ENCODE results near the gene SLC22A4.

The SLC22A4 gene

GRCh38 chr5:132262882-132263547 is 31.2 kb upstream of the SLC22A4 start:
- no peak for DNase-seq (ENCODE audit: low read depth)

DNA sequence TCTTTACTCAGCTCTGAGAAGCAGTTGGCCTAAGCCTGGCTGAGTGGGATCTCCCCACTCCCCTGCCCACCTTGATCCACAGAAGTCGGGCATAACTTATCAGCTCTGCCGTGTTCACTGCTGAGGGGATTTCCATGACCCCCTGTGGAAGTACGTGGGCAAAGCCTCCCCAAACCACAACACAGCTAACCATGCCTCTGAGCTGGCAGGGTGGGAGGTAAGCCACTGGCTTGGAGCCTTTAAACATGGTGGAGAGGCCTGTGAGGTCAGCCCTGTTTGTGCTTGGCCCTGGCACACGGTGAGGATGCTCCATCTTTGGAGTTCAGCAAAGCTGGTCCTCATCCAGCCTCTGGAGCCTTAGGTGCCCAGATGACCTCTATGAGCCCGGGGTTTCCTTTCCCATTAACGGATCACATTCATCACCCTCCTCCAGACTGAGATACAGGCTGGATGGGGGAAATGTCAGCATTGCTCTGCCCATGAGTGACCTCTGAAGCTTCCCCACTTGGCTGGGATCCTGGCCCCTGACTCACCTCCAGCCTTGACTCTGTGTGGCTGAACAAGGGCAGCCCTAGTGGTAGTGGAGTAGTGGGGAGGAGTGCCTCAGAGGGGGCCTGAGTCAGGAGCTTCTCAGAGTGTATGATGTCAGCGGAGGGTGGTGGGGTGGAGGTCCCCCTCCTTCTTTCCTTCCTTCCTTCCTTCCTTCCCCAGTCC is 30.5 kb upstream of the SLC22A4 start:
- no peak for DNase-seq (ENCODE audit: low read depth)

GRCh38 chr5:132264546-132265335 is 29.5 kb upstream of the SLC22A4 start:
- DNase-seq (ENCODE audit: low read depth): no peak

DNA sequence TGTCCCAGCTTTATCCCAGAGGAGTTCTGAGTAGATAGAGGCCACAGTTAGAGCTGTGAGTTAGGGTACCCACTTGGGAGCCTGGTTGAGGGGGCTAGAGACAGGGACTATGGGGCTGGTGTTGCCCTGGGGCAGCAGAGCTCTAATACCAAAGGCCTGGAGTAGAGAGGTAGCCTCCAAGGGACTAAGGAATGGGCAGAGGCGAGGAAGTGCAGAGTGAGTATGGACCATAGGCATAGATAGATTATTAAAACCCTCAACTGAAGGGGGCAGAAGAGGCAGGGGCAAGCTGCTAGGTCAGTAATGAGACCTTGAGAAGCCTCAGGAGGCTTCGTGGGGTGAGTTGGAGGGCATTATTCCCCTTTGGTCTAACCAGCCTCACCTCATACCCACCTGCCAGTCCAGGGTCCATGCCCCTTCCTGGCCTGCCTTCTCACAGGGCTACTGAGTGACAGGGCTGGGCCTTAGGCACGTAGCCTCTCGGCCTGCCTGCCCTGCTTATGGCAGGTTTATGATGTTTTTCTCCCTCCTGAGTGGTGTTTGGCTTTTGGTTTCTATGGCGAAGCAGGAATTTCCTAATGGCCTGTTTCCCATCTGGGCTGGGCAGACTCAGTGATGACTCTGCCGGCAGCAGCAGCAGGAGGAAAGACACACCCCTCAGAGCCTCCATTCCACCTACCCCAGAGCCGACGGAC is 28.7 kb upstream of the SLC22A4 start:
- no peak for DNase-seq (ENCODE audit: low read depth)

GRCh38 chr5:132266031-132266835 is 28.0 kb upstream of the SLC22A4 start:
- no peak for DNase-seq (ENCODE audit: low read depth)

- no peak for DNase-seq (ENCODE audit: low read depth)
Measured at GRCh38 chr5:132266836-132267160, 27.4 kb upstream of the SLC22A4 start.

DNA sequence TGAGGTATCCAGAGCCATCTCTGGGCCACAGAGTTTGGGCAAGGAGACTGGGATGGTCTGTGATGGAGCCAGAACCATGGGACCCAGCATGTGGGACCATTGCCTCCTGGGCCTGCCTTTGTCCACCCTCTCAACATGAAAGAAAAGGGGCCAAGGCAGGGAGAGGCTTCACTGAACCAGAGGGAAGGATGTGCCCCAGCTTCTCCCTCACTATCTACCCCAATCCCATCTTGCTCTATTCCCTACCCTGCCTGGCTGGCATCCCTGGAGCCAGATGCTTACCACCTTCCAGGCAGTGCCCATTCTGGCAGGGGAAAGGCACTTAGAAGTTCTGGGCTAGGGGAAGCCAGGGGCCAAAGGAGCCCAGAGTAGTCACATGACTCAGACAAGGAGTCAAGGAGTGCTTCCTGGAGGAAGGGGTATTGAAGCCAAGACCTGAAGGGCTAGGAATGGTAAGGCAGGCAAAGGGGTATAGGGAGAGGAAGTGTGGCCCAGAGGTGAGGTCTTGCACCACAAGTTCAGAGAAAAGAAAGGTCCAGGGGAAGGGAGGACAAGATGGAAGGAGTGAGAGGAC is 26.9 kb upstream of the SLC22A4 start:
- DNase-seq (ENCODE audit: low read depth): no peak

GRCh38 chr5:132267931-132268768 is 26.0 kb upstream of the SLC22A4 start:
- DNase-seq (ENCODE audit: low read depth): no peak

DNA sequence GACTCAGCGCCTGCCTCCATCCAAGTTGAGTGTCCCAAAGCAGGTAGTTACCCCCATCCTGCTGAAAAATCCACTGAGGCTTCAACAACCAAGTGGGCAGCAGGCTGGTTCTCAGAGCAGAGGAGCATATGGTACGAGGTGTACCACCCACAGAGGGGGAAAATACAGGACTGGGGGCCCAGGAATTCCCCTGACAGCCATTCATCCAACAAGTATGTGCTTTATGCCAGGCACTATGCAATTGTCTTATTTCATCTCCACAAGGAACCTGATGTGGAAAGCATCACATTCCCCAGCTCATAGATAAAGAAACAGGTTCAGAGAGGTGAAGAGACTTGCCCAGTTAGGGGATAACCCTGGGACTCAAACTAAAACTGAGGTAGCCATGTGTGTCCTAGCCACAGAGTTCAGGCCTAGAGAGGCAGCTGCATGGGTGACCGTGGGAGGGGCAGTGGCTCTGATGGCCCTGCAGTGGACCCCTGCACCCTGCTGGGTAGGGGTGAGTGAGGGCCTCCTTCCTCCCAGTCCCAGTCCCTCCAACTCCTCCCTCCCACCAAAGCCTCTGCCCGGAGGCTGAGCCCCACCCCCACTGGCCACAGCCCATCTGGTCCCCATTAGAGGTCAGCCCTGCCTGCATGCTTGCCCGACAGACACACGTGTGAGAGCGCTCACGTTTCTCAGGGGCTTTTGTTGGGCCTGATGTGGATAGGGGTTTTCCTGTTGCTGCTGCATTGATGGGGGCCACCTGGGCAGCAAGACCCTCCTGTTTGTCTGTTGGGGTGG is 25.2 kb upstream of the SLC22A4 start:
- no peak for DNase-seq (ENCODE audit: low read depth)

DNA sequence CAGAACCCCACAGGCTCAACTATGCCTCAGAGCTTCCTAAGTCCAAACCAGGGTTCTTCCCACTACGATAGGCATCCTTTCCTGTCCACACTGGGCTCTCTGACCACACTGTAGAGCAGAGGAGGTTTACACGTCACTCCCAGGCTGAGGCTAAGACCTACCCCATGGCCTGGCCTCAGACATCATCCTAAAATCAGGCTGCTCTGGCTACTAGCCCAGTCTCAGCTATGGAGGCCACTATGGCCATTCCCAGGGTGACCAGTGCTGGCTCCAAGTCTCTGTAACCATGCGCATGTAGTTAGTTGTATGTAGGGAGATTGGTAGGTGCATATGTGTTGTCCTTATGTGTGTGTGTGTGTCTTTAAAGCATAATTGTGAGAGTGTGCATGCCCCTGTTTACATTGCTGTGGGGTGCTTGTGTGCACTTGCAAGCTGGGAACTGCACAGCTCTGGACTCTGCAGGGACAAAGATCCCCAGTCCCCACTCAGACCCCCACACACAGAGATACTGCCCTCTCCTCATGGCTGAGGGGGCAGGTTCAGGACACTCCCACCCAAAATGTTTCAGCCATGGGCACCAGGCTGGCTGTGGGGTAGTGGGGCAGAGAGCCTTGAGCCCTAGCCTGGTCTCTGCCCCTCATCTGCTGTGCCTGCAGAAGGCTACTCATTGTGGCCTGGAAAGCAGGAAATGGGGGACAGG is 24.4 kb upstream of the SLC22A4 start:
- no peak for DNase-seq (ENCODE audit: low read depth)

DNA sequence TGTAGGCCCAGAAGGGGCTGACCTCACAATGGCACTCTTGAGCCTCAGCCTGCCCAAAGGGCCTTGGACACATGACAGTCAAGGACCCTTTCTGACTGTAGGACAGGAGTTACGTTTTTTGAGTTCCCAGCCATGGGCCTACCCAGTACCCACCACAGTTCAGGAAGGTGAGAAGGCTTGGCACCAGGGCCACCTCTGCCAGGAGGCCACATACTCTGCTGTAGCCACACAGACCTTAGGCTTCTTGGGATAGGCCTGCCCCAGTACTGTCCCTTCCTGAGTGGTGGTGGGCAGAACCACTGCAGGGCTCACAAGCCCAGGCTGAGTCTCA is 23.9 kb upstream of the SLC22A4 start:
- DNase-seq (ENCODE audit: low read depth): no peak

GRCh38 chr5:132270706-132271105 is 23.5 kb upstream of the SLC22A4 start:
- DNase-seq (ENCODE audit: low read depth): no peak

DNA sequence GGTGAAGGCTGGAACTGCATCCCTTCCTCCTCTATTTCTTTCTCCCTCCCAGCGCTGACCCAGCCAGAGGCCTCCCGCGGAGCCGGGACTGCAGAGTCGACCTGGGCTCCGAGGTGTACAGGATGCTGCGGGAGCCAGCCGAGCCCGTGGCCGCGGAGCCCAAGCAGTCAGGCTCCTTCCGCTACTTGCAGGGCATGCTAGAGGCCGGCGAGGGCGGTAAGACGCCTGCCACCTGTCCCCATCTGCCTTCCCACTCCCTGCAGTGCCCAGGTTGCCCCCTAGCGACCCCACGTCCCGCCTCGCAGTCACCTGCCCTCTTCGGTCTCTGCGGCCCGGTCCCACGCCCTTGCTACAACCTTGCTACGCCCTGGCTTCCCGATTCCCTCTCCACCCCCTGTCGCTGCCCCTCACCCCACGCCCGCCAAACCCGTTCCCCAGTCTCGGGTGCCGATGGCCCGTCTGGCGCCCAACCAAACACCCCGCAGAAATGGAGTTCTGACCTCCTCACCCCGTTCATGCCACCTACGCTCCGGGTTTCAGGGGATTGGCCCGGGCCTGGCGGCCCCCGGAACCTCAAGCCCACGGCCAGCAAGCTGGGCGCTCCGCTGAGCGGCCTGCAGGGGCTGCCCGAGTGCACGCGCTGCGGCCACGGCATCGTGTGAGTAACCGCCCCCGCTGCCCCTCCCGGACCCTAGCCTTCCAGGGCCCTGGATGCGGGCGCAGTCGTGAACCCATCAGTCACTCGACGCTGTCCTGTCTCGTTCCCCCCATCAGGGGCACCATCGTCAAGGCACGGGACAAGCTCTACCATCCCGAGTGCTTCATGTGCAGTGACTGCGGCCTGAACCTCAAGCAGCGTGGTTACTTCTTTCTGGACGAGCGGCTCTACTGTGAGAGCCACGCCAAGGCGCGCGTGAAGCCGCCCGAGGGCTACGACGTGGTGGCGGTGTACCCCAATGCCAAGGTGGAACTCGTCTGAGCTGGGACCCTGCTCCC is 22.6 kb upstream of the SLC22A4 start:
- DNase-seq (ENCODE audit: low read depth): no peak

- peak; percentile 33 for DNase-seq (ENCODE audit: low read depth)
Measured at GRCh38 chr5:132272311-132273210, 21.6 kb upstream of the SLC22A4 start.

DNA sequence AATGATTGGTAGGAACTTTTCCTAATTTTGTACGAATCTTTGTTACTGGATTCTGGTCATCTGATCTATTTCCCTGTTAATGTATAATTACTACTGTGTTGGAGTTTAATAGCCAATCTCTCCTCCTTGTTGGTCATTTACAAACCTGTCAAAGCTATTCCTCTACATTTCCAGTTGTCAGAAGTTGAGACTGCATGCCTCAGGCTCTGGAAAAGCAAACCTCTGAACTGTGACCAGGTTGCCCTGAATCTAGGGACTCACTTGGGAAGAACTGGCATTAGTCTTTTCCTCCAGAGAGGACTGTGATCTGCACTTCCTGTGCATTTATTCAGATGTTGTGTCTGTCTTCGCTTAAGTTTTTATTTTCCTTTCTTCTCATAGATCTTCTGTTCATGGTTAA is 20.6 kb upstream of the SLC22A4 start:
- no peak for DNase-seq (ENCODE audit: low read depth)

DNA sequence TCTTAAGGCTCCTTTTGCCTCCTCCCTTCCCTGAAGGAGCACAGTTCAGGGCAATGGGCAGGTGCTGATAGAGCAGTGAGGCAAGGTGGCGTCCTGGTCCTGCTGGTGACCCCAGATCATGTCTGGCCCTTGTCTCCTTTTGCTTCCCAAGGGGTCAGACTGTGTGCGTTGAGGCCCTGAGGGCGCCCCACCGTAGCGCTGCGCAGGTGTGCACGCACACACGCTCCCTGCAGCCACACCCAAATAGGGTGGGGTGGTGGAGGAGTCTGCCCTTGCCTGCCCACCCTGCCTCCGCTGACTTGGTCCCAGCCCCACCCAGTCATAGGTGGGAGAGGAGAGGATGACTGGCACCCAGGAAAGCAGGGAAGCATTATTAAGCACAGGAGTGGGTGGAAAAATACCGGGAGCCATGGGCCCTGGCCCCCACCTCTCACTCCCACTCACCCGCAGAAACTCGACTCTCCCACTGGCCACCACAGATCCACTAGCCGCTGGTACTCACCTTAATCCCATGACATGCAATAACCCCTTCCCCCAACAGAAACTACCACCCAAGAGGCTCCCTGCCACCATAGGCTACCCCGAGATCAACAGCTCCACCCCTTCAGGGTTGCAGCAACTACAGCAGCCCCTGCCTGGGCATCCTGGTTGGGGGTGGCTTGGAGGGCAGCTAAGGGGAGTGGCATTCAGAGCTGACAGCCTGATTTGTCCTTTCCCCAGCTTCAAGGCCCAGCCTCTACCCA is 20.0 kb upstream of the SLC22A4 start:
- DNase-seq (ENCODE audit: low read depth): no peak
